ENCODE measurements around the gene SLBP. TPM values are rescaled to one million over a fixed set of nuclear protein-coding genes. Genes with fewer than 3 reads are reported as not detected.

Gene SLBP
- total RNA-seq, 1 donor from 2014 or later: 31.3 TPM

DNA sequence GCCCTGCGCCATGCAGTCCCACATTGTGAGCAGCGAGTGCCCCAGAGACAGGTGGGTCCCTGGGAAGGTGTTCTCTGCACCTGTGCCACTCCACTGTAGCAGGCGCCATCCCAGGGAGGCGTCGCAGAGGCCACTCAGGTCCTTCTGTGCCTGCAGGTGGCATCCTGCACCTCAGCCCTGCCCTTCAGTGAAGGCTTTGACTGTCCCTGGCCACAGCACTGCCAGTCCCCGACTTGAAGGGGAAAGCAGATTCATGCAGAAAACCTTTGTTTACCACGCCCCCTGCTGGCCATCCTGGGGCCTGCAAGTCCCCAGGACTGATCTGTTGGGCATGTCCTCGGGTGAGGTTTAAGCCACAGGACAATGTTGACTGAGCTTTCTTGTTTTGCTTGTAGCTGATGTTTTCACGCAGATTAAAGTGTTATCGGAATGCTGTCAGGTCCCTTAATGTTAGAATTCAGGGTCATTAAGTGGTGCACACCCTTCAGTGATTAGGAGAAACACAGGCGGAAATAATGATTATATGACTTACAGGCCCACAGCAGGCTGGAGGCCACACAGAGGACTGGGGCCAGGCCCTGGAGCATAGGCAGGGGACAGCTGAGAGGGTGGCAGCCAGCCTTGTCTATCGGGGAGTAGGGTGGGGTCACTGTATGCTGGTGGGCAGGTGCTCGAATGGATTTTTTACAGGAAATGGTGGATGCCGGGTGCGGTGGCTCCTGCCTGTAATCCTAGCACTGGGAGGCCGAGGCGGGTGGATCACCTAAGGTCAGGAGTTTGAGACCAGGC is 14.2 kb upstream of the SLBP start:
- ATAC-seq: peak; percentile 45

- ATAC-seq: no peak
These were observed 13.4 kb upstream of the SLBP start for GRCh38 chr4:1725521-1725920.

GRCh38 chr4:1723131-1723801 is 11.1 kb upstream of the SLBP start:
- no peak for ATAC-seq

DNA sequence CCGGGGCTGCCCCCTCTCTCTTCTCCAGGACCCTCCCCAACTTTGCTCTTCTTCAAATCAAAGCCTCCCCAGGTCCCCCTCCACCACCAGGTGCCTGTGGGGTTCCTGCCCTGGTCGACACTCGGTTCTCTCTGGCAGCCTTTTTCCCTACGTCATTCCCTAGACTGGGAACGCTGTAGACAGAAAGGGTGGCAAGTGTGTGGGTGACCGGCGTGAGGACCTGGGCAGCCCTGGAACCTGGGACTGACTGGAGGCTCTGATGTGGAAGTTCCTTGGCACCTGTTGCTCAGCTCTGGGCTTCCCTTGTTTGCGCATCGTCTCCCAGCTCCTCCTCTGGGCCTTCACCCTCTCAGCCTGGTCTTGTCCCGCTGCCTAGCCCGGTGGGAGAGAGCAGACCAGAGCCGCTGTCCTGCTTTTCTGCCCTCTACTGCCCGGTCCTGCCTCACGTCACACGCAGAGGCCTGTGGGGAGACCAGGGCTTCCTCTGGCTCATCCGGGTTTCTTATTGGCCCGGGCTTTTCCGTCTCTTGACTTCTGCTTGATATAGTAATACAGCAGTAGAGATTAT is 10.5 kb upstream of the SLBP start:
- ATAC-seq: no peak

DNA sequence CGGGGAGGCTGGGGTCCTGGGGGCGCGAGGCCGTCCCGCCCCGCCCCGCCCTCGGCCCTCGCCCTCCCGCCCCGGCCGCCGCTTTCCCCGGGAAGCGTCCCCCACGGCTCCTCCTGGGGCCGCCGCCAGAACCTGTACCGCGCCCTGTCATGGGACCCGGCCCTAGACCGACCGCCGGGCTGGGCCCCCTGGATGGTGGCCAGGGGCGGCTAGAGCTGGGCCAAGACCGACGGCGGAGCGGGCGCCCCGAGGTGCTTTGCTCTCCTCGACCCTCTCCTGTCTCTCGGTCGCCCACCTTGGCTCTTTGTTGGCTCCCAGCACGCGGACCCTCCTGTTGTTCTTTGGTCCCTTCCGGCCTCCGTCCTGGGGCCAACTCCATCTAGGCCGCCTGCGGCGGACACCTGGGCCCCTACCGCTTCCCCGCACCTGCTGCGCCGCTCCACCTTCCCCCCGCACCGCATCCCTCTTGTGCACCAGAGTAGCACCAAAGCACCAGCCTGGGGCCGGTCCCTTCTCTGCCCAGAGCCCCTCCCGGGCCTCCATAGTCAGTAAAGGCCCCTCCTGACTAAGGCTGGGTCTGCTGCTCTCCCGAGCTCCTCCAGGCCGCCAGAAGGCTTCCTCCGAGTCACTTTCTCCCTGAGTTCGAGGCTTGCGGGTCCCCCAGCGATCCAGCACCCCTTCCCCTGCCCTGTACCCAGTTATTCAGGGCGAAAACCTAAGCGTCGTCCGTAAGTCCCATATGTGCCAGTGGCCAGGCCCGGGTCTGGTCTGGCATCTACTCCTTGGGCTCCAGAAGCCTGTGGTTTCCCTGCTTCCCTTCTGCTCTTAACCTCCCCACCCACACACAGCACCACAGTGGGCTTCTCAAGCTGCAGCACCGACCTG is 9.8 kb upstream of the SLBP start:
- ATAC-seq: peak; percentile 1

GRCh38 chr4:1721003-1721665 is 9.0 kb upstream of the SLBP start, which contains the start of the genes TACC3 and TMEM129:
Gene TACC3 (plus strand): TSS chr4:1721521. CDS start chr4:1723422, 1,901 bp downstream.
Gene TMEM129 (minus strand): TSS chr4:1721323. CDS start chr4:1720837, 486 bp downstream.
- ATAC-seq: peak; percentile 89

- peak; percentile 23 for ATAC-seq
These were observed 8.3 kb upstream of the SLBP start for GRCh38 chr4:1720163-1720983.

- no peak for ATAC-seq
These were observed 6.2 kb upstream of the SLBP start for GRCh38 chr4:1718095-1718850.

DNA sequence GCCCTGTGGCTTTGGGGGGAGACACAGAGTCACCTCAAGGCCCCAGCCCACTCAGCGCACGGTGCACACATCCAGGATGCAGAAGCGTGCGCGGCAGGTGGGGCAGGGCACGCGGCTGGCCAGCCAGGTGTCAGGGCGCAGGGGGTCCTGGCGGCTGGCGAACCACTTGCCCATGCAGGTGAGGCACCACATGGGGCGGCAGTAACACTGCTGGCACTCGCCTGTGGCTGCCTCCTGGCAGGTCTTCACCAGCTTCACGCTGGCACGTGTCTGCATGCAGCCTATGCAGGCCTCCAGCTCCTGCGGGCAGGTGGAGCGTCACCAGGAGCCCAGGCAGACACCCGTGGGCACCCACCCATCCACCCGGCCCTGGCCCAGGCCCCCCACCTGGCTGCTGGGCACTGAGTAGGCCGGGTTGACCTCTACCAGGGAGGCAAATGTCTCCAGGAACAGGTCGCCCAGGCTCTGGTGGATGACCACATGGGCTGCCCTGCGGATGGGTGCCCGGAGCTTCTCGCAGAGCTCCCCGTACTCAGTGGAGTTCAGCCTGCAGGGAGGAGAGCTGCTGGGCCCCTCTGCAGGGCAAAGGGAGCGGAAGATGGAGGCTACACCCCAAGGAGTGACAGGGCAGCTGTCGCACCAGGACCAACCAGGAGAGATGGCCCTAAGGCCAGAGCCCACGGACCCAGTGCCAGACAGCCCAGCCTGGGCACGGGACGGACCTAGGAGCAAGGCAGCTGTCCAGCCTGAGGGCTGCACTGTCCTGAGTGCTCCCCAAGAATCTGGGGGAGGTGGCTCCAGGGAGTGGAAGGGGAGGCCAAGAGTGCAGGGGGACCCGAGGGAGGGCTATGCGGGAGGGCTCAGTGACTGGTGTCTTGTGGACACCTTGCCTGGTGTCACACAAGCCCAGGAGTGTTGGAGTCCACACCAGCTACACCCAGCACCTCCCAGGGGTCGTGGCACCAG is 5.3 kb upstream of the SLBP start:
- ATAC-seq: no peak

GRCh38 chr4:1716065-1716945 is 4.2 kb upstream of the SLBP start:
- no peak for ATAC-seq

- no peak for ATAC-seq
These were observed 3.1 kb upstream of the SLBP start for GRCh38 chr4:1715002-1715758.

DNA sequence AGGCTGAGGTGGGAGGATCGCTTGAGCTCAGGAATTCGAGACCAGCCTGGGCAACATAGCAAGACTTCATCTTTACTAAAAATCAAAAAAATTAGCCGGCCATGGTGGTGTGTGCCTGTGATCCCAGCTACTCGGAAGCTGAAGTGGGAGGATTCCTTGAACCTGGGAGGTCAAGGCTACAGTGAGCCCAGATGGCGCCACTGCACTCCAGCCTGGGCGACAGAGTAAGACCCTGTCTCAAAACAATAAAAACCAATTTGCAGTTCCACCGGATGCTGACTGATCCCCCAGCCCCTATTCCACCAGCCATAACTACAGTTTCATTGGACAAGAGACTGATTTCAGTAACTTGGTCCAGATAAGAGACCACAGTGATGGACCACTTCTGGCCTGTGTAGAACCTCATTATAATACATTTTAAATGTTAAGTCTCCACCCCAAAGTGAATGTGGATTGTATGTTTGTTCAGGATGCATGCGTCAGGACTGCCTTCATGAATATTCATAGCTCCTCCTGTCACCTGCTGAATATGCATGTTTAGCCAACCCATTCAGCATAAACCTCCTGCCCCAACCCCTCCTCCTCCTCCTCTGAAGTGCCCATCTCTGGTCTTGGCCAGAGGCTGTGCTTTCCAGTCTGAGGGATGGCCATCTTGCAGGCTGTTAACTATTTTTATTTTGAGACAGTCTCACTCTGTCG is 2.3 kb upstream of the SLBP start:
- ATAC-seq: no peak

GRCh38 chr4:1713003-1713851 is 1.1 kb upstream of the SLBP start:
- peak; percentile 25 for ATAC-seq

GRCh38 chr4:1711571-1712215 is 426 bp downstream of the SLBP start:
- ATAC-seq: peak; percentile 4

- ATAC-seq: no peak
These were observed 1.0 kb downstream of the SLBP start for GRCh38 chr4:1711055-1711570.
